Stimulated activated CD4-positive, alpha-beta T cell treated with anti-CD3 and anti-CD28 coated beads, TNF-alpha, amount 100 ng/mL, for 4 hours (primary cell): ENCODE data around the gene OR8H1.

Experiments
- DNase-seq, 3 experiments: peaks; one replicate each; pipeline ENCODE4 v3.0.0-alpha.2; 2020; ENCODE audit warnings: low read depth in 3 of 3

OR8H1 gene, protein sequence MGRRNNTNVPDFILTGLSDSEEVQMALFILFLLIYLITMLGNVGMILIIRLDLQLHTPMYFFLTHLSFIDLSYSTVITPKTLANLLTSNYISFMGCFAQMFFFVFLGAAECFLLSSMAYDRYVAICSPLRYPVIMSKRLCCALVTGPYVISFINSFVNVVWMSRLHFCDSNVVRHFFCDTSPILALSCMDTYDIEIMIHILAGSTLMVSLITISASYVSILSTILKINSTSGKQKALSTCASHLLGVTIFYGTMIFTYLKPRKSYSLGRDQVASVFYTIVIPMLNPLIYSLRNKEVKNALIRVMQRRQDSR

GRCh38 chr11:56292154-56292553 lies at the start of gene OR8H1:
Gene OR8H1 (minus strand): TSS chr11:56292254. CDS start chr11:56291062, 1,192 bp downstream.
- DNase-seq, result no peak

GRCh38 chr11:56340289-56340688 lies 48.2 kb upstream of the OR8H1 start:
- DNase-seq, result no peak

DNA sequence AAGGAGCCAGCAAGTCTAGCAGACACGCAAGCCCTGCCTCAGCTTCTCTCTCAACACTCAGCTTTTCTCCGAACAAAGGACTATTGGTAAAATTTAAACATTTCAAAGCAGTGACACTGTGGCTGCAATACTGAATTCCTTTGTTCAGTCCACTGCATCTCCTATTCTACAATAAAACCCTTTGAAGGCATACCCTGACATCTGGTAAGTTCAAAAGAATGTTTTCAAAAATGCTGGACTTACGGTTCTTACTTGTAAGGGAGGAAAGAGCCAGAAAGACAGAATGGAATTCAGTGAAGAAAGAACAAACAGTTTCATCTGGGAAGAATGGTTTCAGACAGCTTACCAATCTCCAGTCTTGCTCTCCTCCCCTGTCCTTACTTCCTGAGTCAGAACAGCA lies 41.1 kb upstream of the OR8H1 start:
- DNase-seq, result no peak

- no peak for DNase-seq
Observed at GRCh38 chr11:56331861-56332491, 39.9 kb upstream of the OR8H1 start.

GRCh38 chr11:56314844-56315243 lies 22.8 kb upstream of the OR8H1 start, which contains the start of gene OR8K3:
Gene OR8K3 (plus strand): TSS chr11:56315144. CDS start chr11:56318307, 3,163 bp downstream.
- DNase-seq, result no peak

DNA sequence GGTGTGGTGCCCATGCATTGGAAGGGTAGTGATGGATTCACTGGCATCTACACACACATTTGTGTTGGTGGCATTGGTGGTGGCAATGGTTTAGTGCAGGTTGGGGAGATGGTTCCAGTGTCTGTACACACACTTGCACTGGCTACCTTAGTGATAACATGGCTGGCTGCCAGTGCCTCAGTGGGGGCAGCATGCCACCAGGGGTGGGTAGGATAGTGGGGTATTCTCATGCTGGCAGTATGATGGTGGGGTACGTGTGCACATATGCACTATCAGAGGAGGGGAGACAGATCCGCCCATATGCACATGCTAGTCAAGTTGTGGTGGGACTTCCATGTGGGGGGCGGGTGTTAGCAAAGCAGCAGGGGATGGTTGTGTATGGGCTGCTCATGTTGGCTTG lies 15.8 kb upstream of the OR8H1 start:
- DNase-seq, result no peak

- DNase-seq, result no peak
Observed at GRCh38 chr11:56296898-56297297, 4.8 kb upstream of the OR8H1 start.

DNA sequence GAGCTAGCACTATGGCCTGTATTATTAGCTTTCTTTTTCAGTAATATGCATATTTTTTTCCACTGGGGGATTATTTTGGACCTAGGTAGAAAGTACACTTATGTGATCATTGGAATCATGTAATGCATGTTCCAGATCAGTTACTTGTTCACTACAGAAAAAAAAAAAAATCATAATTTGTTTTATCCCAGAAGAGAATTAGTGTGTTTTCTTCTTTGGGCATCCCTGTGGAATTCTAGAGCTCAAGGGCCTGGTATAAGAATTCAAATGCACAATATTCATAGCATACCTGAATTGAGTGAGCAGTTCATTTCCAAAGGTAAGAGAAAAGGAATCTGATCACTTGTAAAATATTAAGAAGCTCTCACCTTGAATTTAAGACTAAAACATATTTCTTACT lies 18.2 kb downstream of the OR8H1 start, which contains the start of gene OR5T1:
Gene OR5T1 (plus strand): TSS at position 301 of the 400 bp plus-strand sequence. CDS start 1,485 bp downstream, outside the sequence.
- no peak for DNase-seq

DNA sequence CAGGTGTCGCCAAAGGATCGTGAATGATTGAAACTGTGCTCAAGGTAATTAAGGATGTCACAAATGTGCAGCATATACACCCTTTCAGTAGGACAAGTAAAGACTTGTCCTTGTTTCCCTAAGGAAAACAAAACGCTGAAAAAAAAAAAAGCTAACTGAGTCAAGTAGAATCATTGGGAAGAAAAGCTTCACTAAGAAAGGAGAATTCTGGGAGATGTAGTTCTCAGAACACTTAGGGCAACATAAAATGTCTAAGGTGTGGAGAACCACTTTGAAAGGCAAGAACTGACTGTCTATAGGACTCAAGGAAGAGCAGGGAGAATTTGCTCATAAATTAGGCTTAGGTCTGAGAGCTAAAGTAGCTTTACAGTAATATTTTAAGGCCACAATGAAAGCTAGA lies 21.0 kb downstream of the OR8H1 start:
- no peak for DNase-seq

- no peak for DNase-seq
Observed at GRCh38 chr11:56251954-56252353, 40.1 kb downstream of the OR8H1 start, which contains the start of gene OR5T3. Gene OR5T3 (plus strand): TSS chr11:56252254. CDS start chr11:56252254, 0 bp downstream.
